K562 (cell line): ENCODE results near the gene COL6A2. TPM values are rescaled to one million over a fixed set of nuclear protein-coding genes. Genes with fewer than 3 reads are reported as not detected.

ENCODE experiments used
- ATAC-seq: fragments of 200-7000 bp; cut with Tn5 transposase; 3 replicates; pipeline ENCODE4 v1.9.1; 2020; ENCODE audit warnings: moderate library complexity
- BruUV-seq: library from RNA; stranded (reverse); fragments of 400-500 nt; replicated peaks from 2 replicates; lab custom pipeline; 2021; lab: Mats Ljungman, UMichigan
- CTCF ChIA-PET: fragments of 300-600 bp; formaldehyde crosslinking; extraction: SDS; loops from one replicate; lab custom pipeline; 2021; ENCODE audit warnings: low intra/inter-chr PET ratio; lab: Yijun Ruan, JAX
- POLR2A ChIA-PET: fragments of 300-600, 350-650 bp; sonication (Branson Sonifier 250); formaldehyde crosslinking; extraction: SDS; loops from one replicate; lab custom pipeline; 2021; ENCODE audit warnings: antibody characterized with exemption, inconsistent platforms; lab: Yijun Ruan, JAX
- DNase-seq, 4 experiments: peaks; one replicate each; pipeline versions ENCODE4 v3.0.0 to v3.0.0-alpha.2; 2011 to 2018; ENCODE audit warnings: low spot score in 3 of 4, mixed read lengths in 3 of 4; ENCODE audit errors: extremely low read depth in 1 of 4
- FAIRE-seq: peaks from 2 replicates; lab custom pipeline; 2011; peaks lifted over from hg19 to GRCh38; lab: Jason Lieb, UNC
- H2AFZ ChIP-seq: 2 replicates; pipeline ENCODE4 v1.6.0; 2011; ENCODE audit warnings: low read depth, low read length, control low read depth, inconsistent platforms
- H3K27ac ChIP-seq: fragments of 200-600 bp; 3 replicates; pipeline ENCODE4 v1.8.0; 2011; ENCODE audit warnings: low read depth, mild to moderate bottlenecking, control low read depth, inconsistent platforms, low read length, moderate library complexity, mixed read lengths; ENCODE audit errors: extremely low read depth
- H3K27me3 ChIP-seq, 2 experiments: fragments of 300-600 bp in 1 of 2; 2 replicates in 1 of 2; 3 replicates in 1 of 2; pipeline versions ENCODE4 v1.6.0 to v1.8.0; 2011; ENCODE audit warnings: inconsistent platforms in 2 of 2, low read length in 2 of 2, mild to moderate bottlenecking in 1 of 2, mixed read lengths in 1 of 2, moderate library complexity in 1 of 2; ENCODE audit not compliant: control insufficient read depth in 2 of 2, insufficient read depth in 2 of 2
- H3K36me3 ChIP-seq: fragments of 300-600 bp; 3 replicates; pipeline ENCODE4 v1.8.0; 2011; ENCODE audit warnings: mild to moderate bottlenecking, low read length, inconsistent platforms; ENCODE audit not compliant: control insufficient read depth, insufficient read depth
- H3K4me1 ChIP-seq, 2 experiments: fragments of 200-600 bp in 1 of 2; replicated peaks in 1 of 2; 2 replicates in 1 of 2; 3 replicates in 1 of 2; pipeline versions ENCODE4 v1.5.1 to v1.8.0; 2011; ENCODE audit warnings: inconsistent platforms in 2 of 2, low read length in 2 of 2, mild to moderate bottlenecking in 1 of 2, mixed read lengths in 1 of 2, moderate library complexity in 1 of 2; ENCODE audit not compliant: control insufficient read depth in 2 of 2, insufficient read depth in 2 of 2
- H3K4me2 ChIP-seq: 2 replicates; pipeline ENCODE4 v1.6.1; 2011; ENCODE audit warnings: low read length, control low read depth, inconsistent platforms, mixed read lengths; ENCODE audit not compliant: insufficient read depth
- H3K4me3 ChIP-seq: fragments of 200-600 bp; sonication (generic), shearing (Covaris generic); 2 replicates; pipeline ENCODE4 v1.5.1; 2016; ENCODE audit warnings: control low read depth, inconsistent platforms
- H3K79me2 ChIP-seq: fragments of 200-600 bp; 3 replicates; pipeline ENCODE4 v1.8.0; 2011; ENCODE audit warnings: low read length, inconsistent platforms; ENCODE audit not compliant: control insufficient read depth, insufficient read depth
- H3K9ac ChIP-seq, 2 experiments: 2 replicates each; pipeline versions ENCODE4 v1.6.0 to v1.6.1; 2011; ENCODE audit warnings: low read depth in 2 of 2, low read length in 2 of 2, control low read depth in 1 of 2, inconsistent platforms in 1 of 2, mild to moderate bottlenecking in 1 of 2, mixed read lengths in 1 of 2; ENCODE audit not compliant: insufficient read depth in 1 of 2
- H3K9me1 ChIP-seq: one replicate; pipeline ENCODE4 v1.6.0; 2011; ENCODE audit warnings: inconsistent platforms, mild to moderate bottlenecking, low read length, moderate library complexity; ENCODE audit not compliant: control insufficient read depth, insufficient read depth
- H3K9me3 ChIP-seq: replicated peaks from 2 replicates; pipeline ENCODE4 v1.5.1; 2011; ENCODE audit warnings: low read depth, low read length, inconsistent platforms; ENCODE audit not compliant: control insufficient read depth, insufficient read depth
- H4K20me1 ChIP-seq: replicated peaks from 2 replicates; pipeline ENCODE4 v1.6.1; 2011; ENCODE audit warnings: low read length, inconsistent platforms, mixed read lengths; ENCODE audit not compliant: control insufficient read depth, insufficient read depth
- NELFE ChIP-seq: IDR thresholded peaks from 2 replicates; pipeline ENCODE4 v1.6.1; 2011; ENCODE audit warnings: mild to moderate bottlenecking; ENCODE audit not compliant: insufficient read depth, insufficient read length
- TGIF2 ChIP-seq: sonication (generic); formaldehyde crosslinking; IDR thresholded peaks from 2 replicates; pipeline ENCODE4 v1.8.1; 2022; ENCODE audit warnings: mild to moderate bottlenecking, missing genetic modification reagents, moderate library complexity
- ZC3H8 ChIP-seq: fragments of 450-650 bp; IDR thresholded peaks from 2 replicates; pipeline ENCODE4 v1.6.1; 2017
- ZNF583 ChIP-seq: fragments of 250-450 bp; sonication (Bioruptor Pico); IDR thresholded peaks from 2 replicates; pipeline ENCODE4 v1.4.0; 2020
- WGBS: fragments of 100-300 bp; shearing (Covaris generic); methylation state at CpG from one replicate; pipeline ENCODE4 v1.1.6; 2016; ENCODE audit warnings: low coverage, mixed read lengths; ENCODE audit not compliant: insufficient coverage; ENCODE audit errors: missing lambda C conversion rate; 5-methylcytosine and 5-hydroxymethylcytosine counted together
- in situ Hi-C: fragments of 300-500 bp; cut with MboI; formaldehyde crosslinking; loops from 4 replicates; pipeline ENCODE4 v1.15.0; 2018; ENCODE audit warnings: inconsistent platforms, mixed read lengths
- intact Hi-C: fragments of 100-400 bp; cut with micrococcal nuclease; formaldehyde crosslinking; loops from 2 replicates; pipeline ENCODE4 v1.14.2; 2022
- polyA plus RNA-seq, 8 experiments: library from polyadenylated mRNA; depleted of rRNA in 4 of 8; stranded (reverse) in 5 of 8; unstranded in 3 of 8; fragments of >200 nt; fragmentation: Nextera tagmentation in 2 of 8; fragmentation: Illumina TruSeq in 1 of 8; extraction: Ambion mirVana in 2 of 8; extraction: Trizol in 1 of 8; gene quantifications; 2 replicates each; pipeline versions ENCODE4 v1.2.1 to v1.2.3, GENCODE V29; 2011 to 2014; ENCODE audit warnings: inconsistent platforms in 1 of 8, missing spikeins in 1 of 8
- total RNA-seq, 7 experiments: library from RNA; depleted of rRNA in 6 of 7; stranded (reverse); fragments of >200 nt in 6 of 7; fragmentation: Illumina TruSeq in 2 of 7; extraction: Trizol in 2 of 7; gene quantifications; 2 replicates each; pipeline versions ENCODE4 v1.2.1 to v1.2.3, GENCODE V29; 2011 to 2021; ENCODE audit warnings: low replicate concordance in 1 of 7

The COL6A2 gene
- total and polyA plus RNA-seq, 9 of the 15 experiments (the other 6 are each of a cell fraction or from before 2014, with no cell fraction given) = 0.07 to 1.1 (median 0.24) TPM; not detected in 3

GRCh38 chr21:46116189-46116775 is 18.4 kb downstream of the COL6A2 start:
- Histone ChIP-seq H2AFZ (no peak overlapping the region), H3K4me1 (peaks cover 0 to 57% of the 10 kb centered on the region in 2 experiments; a peak in 2 of 5 replicates), H3K4me2 (no peak overlapping the region), H3K27ac (no peak overlapping the region), H3K9ac (no peak overlapping the region), H3K9me1 (no peaks in the 10 kb centered on the region), H3K9me3 (no peaks in the 10 kb centered on the region; the same call in 1 of the 2 replicates), H3K4me3 (no peak overlapping the region), H3K79me2 (no peaks in the 10 kb centered on the region), H3K27me3 (peaks cover 26 to 82% of the 10 kb centered on the region in 2 experiments; a peak in 4 of 5 replicates), H3K36me3 (no peaks in the 10 kb centered on the region), H4K20me1 (no peaks in the 10 kb centered on the region; the same call in 1 of the 2 replicates)
- TF ChIP-seq NELFE (no peak), ZC3H8 (no peak), ZNF583 (no peak), TGIF2 (CRISPR knock-in tag) (no peak)
- ATAC-seq (no peak), DNase-seq (no peak), FAIRE-seq (no peak)
- intact Hi-C loops (no loop called here), in situ Hi-C loops (no loop called here)
- CTCF ChIA-PET = no interaction called here
- POLR2A ChIA-PET = interaction anchor here (0.6 to 0.7 kb wide), 2 partner anchors 14 to 289 kb away, joined by 3 read pairs; no protein-coding TSS in a partner anchor
- no TSS peak for BruUV-seq
- 15% methylated on average over 19 of the region's 20 CpGs for WGBS
